Lower leg skin (tissue), 4 donors: ENCODE data around the gene KRT80. TPM values are rescaled to one million over a fixed set of nuclear protein-coding genes. Genes with fewer than 3 reads are reported as not detected.

Experiments used
- DNase-seq, 2 donors: peaks; one replicate each; pipeline ENCODE4 v3.0.0-alpha.2; 2019; ENCODE audit warnings: low spot score in 2 of 2
- H3K4me3 ChIP-seq: fragments of 200-600 bp; sonication (generic); 2 replicates; pipeline ENCODE4 v1.5.1; 2017; ENCODE audit warnings: mild to moderate bottlenecking, low read depth; ENCODE audit not compliant: poor library complexity, severe bottlenecking
- POLR2A ChIP-seq, 2 donors: fragments of 450-650 bp; IDR thresholded peaks; one replicate each; pipeline ENCODE4 v1.6.1; 2016 to 2017; ENCODE audit warnings: antibody characterized with exemption in 2 of 2, mild to moderate bottlenecking in 1 of 2, moderate library complexity in 1 of 2
- WGBS, 2 donors: methylation state at CpG; one replicate each; pipeline ENCODE4 v1.1.5; 2018; 5-methylcytosine and 5-hydroxymethylcytosine counted together
- intact Hi-C: fragments of 100-400 bp; cut with DNase I; formaldehyde crosslinking; loops from one replicate; pipeline ENCODE4 v1.15.0; 2023; ENCODE audit warnings: low total_unique reads
- total RNA-seq, 4 donors: library from RNA; depleted of rRNA; stranded (reverse); fragments of >200 nt; gene quantifications; one replicate each; pipeline ENCODE4 v1.1.0, GENCODE V29; 2016
- TF ChIP-seq, protein P1 (sequence below), 3 donors: fragments of 450-650 bp; IDR thresholded peaks; one replicate each; pipeline ENCODE4 v1.5.1; 2016; ENCODE audit warnings: antibody characterized with exemption in 3 of 3, mild to moderate bottlenecking in 3 of 3, moderate library complexity in 2 of 3

Gene KRT80
- total RNA-seq, 4 donors from 2014 or later, result 269 to 349 (median 275) TPM

GRCh38 chr12:52228931-52229330 lies 37.1 kb upstream of the KRT80 start:
- WGBS, 2 donors, result 91 to 92% methylated on average over 6 of the region's 6 CpGs
- TF ChIP-seq POLR2A (IDR thresholded peaks at IDR 0.05), result no peak
- TF ChIP-seq, protein P1, sequence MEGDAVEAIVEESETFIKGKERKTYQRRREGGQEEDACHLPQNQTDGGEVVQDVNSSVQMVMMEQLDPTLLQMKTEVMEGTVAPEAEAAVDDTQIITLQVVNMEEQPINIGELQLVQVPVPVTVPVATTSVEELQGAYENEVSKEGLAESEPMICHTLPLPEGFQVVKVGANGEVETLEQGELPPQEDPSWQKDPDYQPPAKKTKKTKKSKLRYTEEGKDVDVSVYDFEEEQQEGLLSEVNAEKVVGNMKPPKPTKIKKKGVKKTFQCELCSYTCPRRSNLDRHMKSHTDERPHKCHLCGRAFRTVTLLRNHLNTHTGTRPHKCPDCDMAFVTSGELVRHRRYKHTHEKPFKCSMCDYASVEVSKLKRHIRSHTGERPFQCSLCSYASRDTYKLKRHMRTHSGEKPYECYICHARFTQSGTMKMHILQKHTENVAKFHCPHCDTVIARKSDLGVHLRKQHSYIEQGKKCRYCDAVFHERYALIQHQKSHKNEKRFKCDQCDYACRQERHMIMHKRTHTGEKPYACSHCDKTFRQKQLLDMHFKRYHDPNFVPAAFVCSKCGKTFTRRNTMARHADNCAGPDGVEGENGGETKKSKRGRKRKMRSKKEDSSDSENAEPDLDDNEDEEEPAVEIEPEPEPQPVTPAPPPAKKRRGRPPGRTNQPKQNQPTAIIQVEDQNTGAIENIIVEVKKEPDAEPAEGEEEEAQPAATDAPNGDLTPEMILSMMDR (IDR thresholded peaks at IDR 0.05), result no peak
- peak in 1 of 2 donors; percentile 75 for DNase-seq
- intact Hi-C loops, result no loop called here
- no peak overlapping the region for H3K4me3 ChIP-seq

- intact Hi-C loops, result no loop called here
- H3K4me3 ChIP-seq, result no peak overlapping the region
- DNase-seq, result no peak
- no peak for TF ChIP-seq POLR2A (IDR thresholded peaks at IDR 0.05)
- TF ChIP-seq, protein P1 (IDR thresholded peaks at IDR 0.05), result no peak
- 48 to 54% methylated on average over 3 of the region's 3 CpGs for WGBS, 2 donors
Measured at GRCh38 chr12:52228366-52228765, 36.6 kb upstream of the KRT80 start.

DNA sequence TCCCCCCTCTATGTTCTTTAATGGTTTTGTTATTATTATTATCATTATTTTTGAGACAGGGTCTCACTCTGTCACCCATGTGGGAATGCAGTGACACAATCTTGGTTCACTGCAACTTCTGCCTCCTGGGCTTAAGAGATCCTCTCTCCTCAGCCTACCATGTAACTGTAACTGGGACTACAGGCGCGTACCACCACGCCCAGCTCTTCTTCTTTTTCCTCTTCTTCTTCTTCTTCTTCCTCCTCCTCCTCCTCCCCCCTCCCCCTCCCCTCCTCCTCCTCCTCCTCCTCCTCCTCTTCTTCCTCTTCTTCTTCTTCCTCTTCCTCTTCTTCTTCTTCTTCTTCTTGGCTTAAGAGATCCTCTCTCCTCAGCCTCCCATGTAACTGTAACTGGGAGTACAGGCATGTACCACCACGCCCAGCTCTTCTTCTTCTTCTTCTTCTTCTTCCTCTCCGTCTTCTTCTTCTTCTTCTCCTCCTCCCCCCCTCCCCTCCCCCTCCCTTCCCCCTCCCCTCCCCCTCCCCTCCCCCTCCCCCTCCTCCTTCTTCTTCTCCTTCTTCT lies 35.9 kb upstream of the KRT80 start:
- WGBS, 2 donors, result 66 to 71% methylated on average over 5 of the region's 5 CpGs
- peak in 1 of 2 donors; percentile 13 for DNase-seq

DNA sequence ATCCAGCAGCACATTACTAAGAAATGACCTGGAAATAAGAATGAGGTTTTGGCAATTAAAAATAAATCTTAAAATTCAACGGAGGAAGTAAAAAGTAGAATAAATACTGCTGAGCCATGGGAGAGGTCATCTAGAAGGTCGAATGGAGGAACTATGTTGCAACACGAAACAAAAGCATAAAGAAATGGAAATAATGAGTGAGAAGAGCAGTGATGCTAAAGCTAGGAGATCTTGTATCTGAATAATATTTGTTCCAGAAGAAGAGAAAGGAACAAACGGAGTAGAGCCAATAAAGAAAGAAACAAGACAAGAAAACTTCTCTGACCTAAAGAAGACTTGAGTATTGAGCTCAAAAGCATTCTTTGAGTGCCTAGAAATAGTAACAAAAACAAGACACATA lies 34.6 kb upstream of the KRT80 start:
- no peak overlapping the region for H3K4me3 ChIP-seq
- 66 to 74% methylated on average over 4 of the region's 4 CpGs for WGBS, 2 donors
- intact Hi-C loops, result no loop called here

More for the DNA sequence above, 35.9 kb upstream of the KRT80 start:
- no peak overlapping the region for H3K4me3 ChIP-seq
- TF ChIP-seq, protein P1 (IDR thresholded peaks at IDR 0.05), result no peak
- TF ChIP-seq POLR2A (IDR thresholded peaks at IDR 0.05), result no peak
- intact Hi-C loops, result no loop called here

GRCh38 chr12:52225752-52226151 lies 33.9 kb upstream of the KRT80 start:
- DNase-seq, result peak in 1 of 2 donors; percentile 36
- 91 to 92% methylated on average over 4 of the region's 4 CpGs for WGBS, 2 donors
- intact Hi-C loops, result no loop called here

More for the DNA sequence above, 34.6 kb upstream of the KRT80 start:
- TF ChIP-seq, protein P1 (IDR thresholded peaks at IDR 0.05), result no peak
- no peak for TF ChIP-seq POLR2A (IDR thresholded peaks at IDR 0.05)
- DNase-seq, result no peak

More at GRCh38 chr12:52225752-52226151, 33.9 kb upstream of the KRT80 start:
- no peak overlapping the region for H3K4me3 ChIP-seq
- TF ChIP-seq, protein P1 (IDR thresholded peaks at IDR 0.05), result no peak
- no peak for TF ChIP-seq POLR2A (IDR thresholded peaks at IDR 0.05)
